CD4-positive, alpha-beta T cell (primary cell): ENCODE measurements around the gene WDR31. TPM values are rescaled to one million over a fixed set of nuclear protein-coding genes. Genes with fewer than 3 reads are reported as not detected.

ENCODE experiments used
- ATAC-seq: fragments of 200-7000 bp; cut with Tn5 transposase; one replicate; pipeline ENCODE4 v1.10.0; 2022; ENCODE audit warnings: mild to moderate bottlenecking; ENCODE audit not compliant: poor library complexity
- CTCF ChIA-PET: fragments of 350-600 bp; sonication (Branson Sonifier 250); formaldehyde crosslinking; loops from one replicate; lab custom pipeline; 2021; ENCODE audit warnings: antibody characterized with exemption, inconsistent platforms; lab: Charles Lee
- POLR2A ChIA-PET: fragments of 350-600 bp; sonication (Branson Sonifier 250); formaldehyde crosslinking; loops from one replicate; lab custom pipeline; 2021; ENCODE audit warnings: antibody characterized with exemption, inconsistent platforms; lab: Charles Lee
- DNase-seq, 14 experiments: peaks; one replicate each; pipeline ENCODE4 v3.0.0-alpha.2; 2013 to 2020; ENCODE audit warnings: mixed read lengths in 2 of 14
- H3K27ac ChIP-seq, 2 donors: one replicate each; pipeline versions ENCODE4 v1.5.1 to v1.7.0; 2013; ENCODE audit warnings: low read length in 2 of 2, low read depth in 1 of 2, mild to moderate bottlenecking in 1 of 2
- H3K27me3 ChIP-seq, 2 experiments: 1 replicate in 1 of 2; 2 replicates in 1 of 2; pipeline versions ENCODE4 v1.6.1 to v1.7.0; 2013; ENCODE audit warnings: low read length in 2 of 2, control low read depth in 1 of 2, mild to moderate bottlenecking in 1 of 2, moderate library complexity in 1 of 2; ENCODE audit not compliant: insufficient read depth in 2 of 2, control insufficient read depth in 1 of 2
- H3K36me3 ChIP-seq: one replicate; pipeline ENCODE4 v1.6.1; 2013; ENCODE audit warnings: low read length, control low read depth; ENCODE audit not compliant: insufficient read depth
- H3K4me1 ChIP-seq: one replicate; pipeline ENCODE4 v1.6.1; 2013; ENCODE audit warnings: low read length, control low read depth; ENCODE audit not compliant: insufficient read depth
- H3K4me3 ChIP-seq: one replicate; pipeline ENCODE4 v1.5.1; 2013; ENCODE audit warnings: mild to moderate bottlenecking, low read length, moderate library complexity
- H3K9me3 ChIP-seq, 2 experiments: 1 replicate in 1 of 2; 2 replicates in 1 of 2; pipeline versions ENCODE4 v1.6.1 to v1.7.0; 2013; ENCODE audit warnings: low read length in 2 of 2, mild to moderate bottlenecking in 2 of 2, control low read depth in 1 of 2, moderate library complexity in 1 of 2; ENCODE audit not compliant: control insufficient read depth in 1 of 2, insufficient read depth in 1 of 2
- H3K27ac Mint-ChIP-seq: one replicate; pipeline ENCODE4 v1.8.0; 2020; ENCODE audit warnings: mixed read lengths
- H3K27me3 Mint-ChIP-seq: one replicate; pipeline ENCODE4 v1.8.0; 2021; ENCODE audit warnings: mixed read lengths
- H3K36me3 Mint-ChIP-seq: one replicate; pipeline ENCODE4 v1.8.0; 2021; ENCODE audit warnings: low read depth, mixed read lengths
- H3K4me1 Mint-ChIP-seq: one replicate; pipeline ENCODE4 v1.8.0; 2021; ENCODE audit warnings: low read depth, mixed read lengths
- H3K4me3 Mint-ChIP-seq: one replicate; pipeline ENCODE4 v1.8.0; 2020; ENCODE audit warnings: mild to moderate bottlenecking, mixed read lengths
- H3K9me3 Mint-ChIP-seq: one replicate; pipeline ENCODE4 v1.8.0; 2020; ENCODE audit warnings: mixed read lengths
- intact Hi-C, 2 experiments: fragments of 100-400 bp; cut with DNase I in 1 of 2; cut with micrococcal nuclease in 1 of 2; formaldehyde crosslinking; loops; one replicate each; pipeline versions ENCODE4 v1.15.1 to v1.9.0; 2023 to 2025; cut with DNase I, micrococcal nuclease
- total RNA-seq, 174 experiments: library from RNA in 2 of 174; stranded (reverse) in 2 of 174; gene quantifications; one replicate each; pipeline ENCODE4 v1.2.3 and lab custom pipeline; 2021 to 2026
- TF ChIP-seq, protein P1 (sequence below): fragments of 200-600 bp; IDR thresholded peaks from one replicate; pipeline ENCODE4 v1.8.0; 2022; ENCODE audit warnings: antibody characterized with exemption, mild to moderate bottlenecking

WDR31 gene
- total RNA-seq, 2 experiments from 2014 or later = 0.14 to 0.22 TPM

DNA sequence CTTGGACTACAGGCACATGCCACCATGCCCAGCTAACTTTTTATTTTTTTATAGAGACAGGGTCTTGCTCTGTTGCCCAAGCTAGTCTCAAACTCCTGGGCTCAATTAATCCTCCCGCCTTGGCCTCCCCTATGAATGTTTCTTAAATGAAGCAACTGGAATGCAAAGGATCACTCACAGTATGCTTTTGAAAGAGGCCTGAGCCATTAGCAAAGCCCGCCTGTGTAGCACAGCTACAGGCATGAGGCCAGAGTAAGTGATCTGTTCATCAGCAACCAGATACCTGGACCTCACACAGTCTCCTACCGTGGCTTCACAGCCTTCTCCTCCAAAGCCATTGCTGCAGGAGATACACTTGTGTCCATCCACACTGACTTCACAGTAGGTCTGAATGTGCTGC is 20.0 kb downstream of the WDR31 start:
- Histone ChIP-seq H3K36me3 (no peaks in the 10 kb centered on the region), H3K4me1 (no peaks in the 10 kb centered on the region), H3K27ac (no peak overlapping the region), H3K9me3 (no peaks in the 10 kb centered on the region), H3K27me3 (no peaks in the 10 kb centered on the region), H3K4me3 (no peak overlapping the region)
- intact Hi-C loops = no loop called here
- ChIA-PET CTCF (no interaction called here), POLR2A (no interaction called here)
- Mint-ChIP-seq H3K4me3 (no peak overlapping the region), H3K4me1 (no peaks in the 10 kb centered on the region), H3K27me3 (no peaks in the 10 kb centered on the region), H3K36me3 (no peaks in the 10 kb centered on the region), H3K27ac (no peak overlapping the region), H3K9me3 (no peaks in the 10 kb centered on the region)
- no peak for ATAC-seq
- TF ChIP-seq, protein P1, sequence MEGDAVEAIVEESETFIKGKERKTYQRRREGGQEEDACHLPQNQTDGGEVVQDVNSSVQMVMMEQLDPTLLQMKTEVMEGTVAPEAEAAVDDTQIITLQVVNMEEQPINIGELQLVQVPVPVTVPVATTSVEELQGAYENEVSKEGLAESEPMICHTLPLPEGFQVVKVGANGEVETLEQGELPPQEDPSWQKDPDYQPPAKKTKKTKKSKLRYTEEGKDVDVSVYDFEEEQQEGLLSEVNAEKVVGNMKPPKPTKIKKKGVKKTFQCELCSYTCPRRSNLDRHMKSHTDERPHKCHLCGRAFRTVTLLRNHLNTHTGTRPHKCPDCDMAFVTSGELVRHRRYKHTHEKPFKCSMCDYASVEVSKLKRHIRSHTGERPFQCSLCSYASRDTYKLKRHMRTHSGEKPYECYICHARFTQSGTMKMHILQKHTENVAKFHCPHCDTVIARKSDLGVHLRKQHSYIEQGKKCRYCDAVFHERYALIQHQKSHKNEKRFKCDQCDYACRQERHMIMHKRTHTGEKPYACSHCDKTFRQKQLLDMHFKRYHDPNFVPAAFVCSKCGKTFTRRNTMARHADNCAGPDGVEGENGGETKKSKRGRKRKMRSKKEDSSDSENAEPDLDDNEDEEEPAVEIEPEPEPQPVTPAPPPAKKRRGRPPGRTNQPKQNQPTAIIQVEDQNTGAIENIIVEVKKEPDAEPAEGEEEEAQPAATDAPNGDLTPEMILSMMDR = no peak
- no peak for DNase-seq

DNA sequence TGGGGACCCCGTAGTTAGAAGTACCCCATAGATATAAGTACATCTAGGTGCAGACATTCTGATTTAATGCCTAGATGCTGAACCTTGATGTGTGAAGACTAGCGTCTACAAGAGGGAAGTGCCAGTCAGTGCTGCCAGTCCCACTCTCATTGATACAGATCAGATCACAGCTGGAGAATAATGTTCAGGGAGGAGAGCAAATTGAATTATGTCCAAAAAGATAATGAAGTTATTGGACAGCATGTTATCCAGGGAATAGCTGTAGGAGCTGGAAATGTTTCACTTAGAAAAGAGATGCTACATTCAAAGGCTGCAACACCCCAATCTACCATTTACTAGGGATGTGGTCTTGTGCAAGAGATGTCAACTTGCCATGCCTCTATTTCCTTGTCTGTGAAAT is 21.0 kb downstream of the WDR31 start:
- POLR2A ChIA-PET = no interaction called here
- CTCF ChIA-PET = no interaction called here
- H3K27ac ChIP-seq = no peak overlapping the region
- H3K27me3 ChIP-seq = no peaks in the 10 kb centered on the region
- Mint-ChIP-seq H3K9me3 (no peaks in the 10 kb centered on the region), H3K27me3 (no peaks in the 10 kb centered on the region), H3K27ac (no peak overlapping the region), H3K36me3 (no peaks in the 10 kb centered on the region), H3K4me3 (no peak overlapping the region), H3K4me1 (no peaks in the 10 kb centered on the region)
- no peaks in the 10 kb centered on the region for H3K9me3 ChIP-seq
- intact Hi-C loops = no loop called here
- no peaks in the 10 kb centered on the region for H3K4me1 ChIP-seq
- no peak for ATAC-seq
- DNase-seq = no peak
- H3K4me3 ChIP-seq = no peak overlapping the region
- TF ChIP-seq, protein P1 = no peak
- H3K36me3 ChIP-seq = no peaks in the 10 kb centered on the region

DNA sequence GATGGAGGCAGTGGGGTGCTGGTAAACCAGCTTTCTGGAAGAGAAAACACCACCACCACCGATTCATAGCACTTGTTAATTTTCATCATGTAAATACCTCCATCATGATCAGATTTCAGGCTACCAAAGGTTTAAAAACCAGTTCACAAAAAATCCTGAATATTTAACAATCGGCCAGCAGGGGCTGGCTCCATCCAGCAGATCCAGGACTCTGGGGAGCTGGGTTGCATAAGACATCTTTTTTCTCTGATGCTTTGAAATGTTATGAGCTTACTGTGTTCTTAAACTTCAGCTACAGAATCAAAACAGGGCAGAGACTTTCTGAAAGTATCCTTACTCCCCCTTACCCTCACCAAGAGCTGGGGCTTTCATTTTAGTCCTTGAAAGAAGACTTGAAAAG is 22.3 kb downstream of the WDR31 start:
- H3K27me3 Mint-ChIP-seq = no peaks in the 10 kb centered on the region
- no peak overlapping the region for H3K4me3 ChIP-seq
- H3K27me3 ChIP-seq = no peaks in the 10 kb centered on the region
- H3K4me1 ChIP-seq = no peaks in the 10 kb centered on the region
- intact Hi-C loops = no loop called here
- no peaks in the 10 kb centered on the region for H3K9me3 ChIP-seq
- no peaks in the 10 kb centered on the region for H3K36me3 Mint-ChIP-seq
- H3K4me1 Mint-ChIP-seq = no peaks in the 10 kb centered on the region
- DNase-seq (no peak), ATAC-seq (no peak)
- H3K4me3 Mint-ChIP-seq = no peak overlapping the region
- ChIA-PET POLR2A (no interaction called here), CTCF (no interaction called here)
- TF ChIP-seq, protein P1 = no peak
- no peak overlapping the region for H3K27ac ChIP-seq
- H3K9me3 Mint-ChIP-seq = no peaks in the 10 kb centered on the region
- no peaks in the 10 kb centered on the region for H3K36me3 ChIP-seq
- H3K27ac Mint-ChIP-seq = no peak overlapping the region
